IPS-18c (cell line): Measurements from ENCODE around the gene TM2D1.

Experiments used
- H3K4me3 ChIP-seq: 2 replicates; pipeline ENCODE4 v1.7.0; 2013; ENCODE audit warnings: low read depth, mild to moderate bottlenecking, low read length, moderate library complexity; ENCODE audit not compliant: insufficient read depth
- H3K9me3 ChIP-seq: one replicate; pipeline ENCODE4 v1.6.1; 2013; ENCODE audit warnings: mild to moderate bottlenecking, low read length, moderate library complexity; ENCODE audit not compliant: control insufficient read depth, insufficient read depth

TM2D1 gene

GRCh38 chr1:61636814-61637213 is 88.1 kb downstream of the TM2D1 start:
- Histone ChIP-seq H3K4me3 (no peak overlapping the region), H3K9me3 (no peaks in the 10 kb centered on the region)

- Histone ChIP-seq H3K4me3 (no peak overlapping the region), H3K9me3 (no peaks in the 10 kb centered on the region)
These were observed 88.6 kb downstream of the TM2D1 start for GRCh38 chr1:61636376-61636775.

GRCh38 chr1:61635557-61635956 is 89.4 kb downstream of the TM2D1 start:
- Histone ChIP-seq H3K4me3 (no peak overlapping the region), H3K9me3 (no peaks in the 10 kb centered on the region)

- Histone ChIP-seq H3K9me3 (no peaks in the 10 kb centered on the region), H3K4me3 (no peak overlapping the region)
These were observed 93.5 kb downstream of the TM2D1 start for GRCh38 chr1:61631436-61631835.
